Measurements from ENCODE around the gene NBEAL2.
A peak's percentile ranks its signal among the peaks of the same experiment; 100 is the strongest.

The NBEAL2 gene

GRCh38 chr3:46978985-46979944 is at the start of gene NBEAL2:
Gene NBEAL2, plus strand, starts transcription at chr3:46979666. Its CDS starts 196 bp downstream, at chr3:46979862.
- peak; percentile 93 for DNase-seq (ENCODE audit: low read depth)

GRCh38 chr3:46930166-46930944 is 49.1 kb upstream of the NBEAL2 start:
- no peak for DNase-seq (ENCODE audit: low read depth)

- no peak for DNase-seq (ENCODE audit: low read depth)
Measured at GRCh38 chr3:46930945-46931403, 48.5 kb upstream of the NBEAL2 start.

GRCh38 chr3:46931631-46932331 is 47.7 kb upstream of the NBEAL2 start:
- peak; percentile 69 for DNase-seq (ENCODE audit: low read depth)

- no peak for DNase-seq (ENCODE audit: low read depth)
Measured at GRCh38 chr3:46932455-46933225, 46.8 kb upstream of the NBEAL2 start.

GRCh38 chr3:46933261-46933660 is 46.2 kb upstream of the NBEAL2 start:
- no peak for DNase-seq (ENCODE audit: low read depth)

- no peak for DNase-seq (ENCODE audit: low read depth)
Measured at GRCh38 chr3:46934072-46934471, 45.4 kb upstream of the NBEAL2 start.

GRCh38 chr3:46934498-46935167 is 44.8 kb upstream of the NBEAL2 start:
- DNase-seq (ENCODE audit: low read depth): peak; percentile 63

GRCh38 chr3:46935168-46935858 is 44.2 kb upstream of the NBEAL2 start:
- peak; percentile 96 for DNase-seq (ENCODE audit: low read depth)

- DNase-seq (ENCODE audit: low read depth): no peak
Measured at GRCh38 chr3:46935989-46936558, 43.4 kb upstream of the NBEAL2 start.

- DNase-seq (ENCODE audit: low read depth): peak; percentile 78
Measured at GRCh38 chr3:46936733-46937250, 42.7 kb upstream of the NBEAL2 start.

GRCh38 chr3:46938118-46938517 is 41.3 kb upstream of the NBEAL2 start:
- no peak for DNase-seq (ENCODE audit: low read depth)

GRCh38 chr3:46939578-46940445 is 39.7 kb upstream of the NBEAL2 start:
- no peak for DNase-seq (ENCODE audit: low read depth)

GRCh38 chr3:46942076-46942475 is 37.4 kb upstream of the NBEAL2 start:
- DNase-seq (ENCODE audit: low read depth): no peak

- DNase-seq (ENCODE audit: low read depth): no peak
Measured at GRCh38 chr3:46942481-46943236, 36.8 kb upstream of the NBEAL2 start.

GRCh38 chr3:46943237-46944187 is 36.0 kb upstream of the NBEAL2 start:
- DNase-seq (ENCODE audit: low read depth): peak; percentile 30

GRCh38 chr3:46944191-46944590 is 35.3 kb upstream of the NBEAL2 start:
- no peak for DNase-seq (ENCODE audit: low read depth)

All from ELR (cell line).